Uterus (tissue), 4 donors: ENCODE data around the gene CCNYL1. TPM values are rescaled to one million over a fixed set of nuclear protein-coding genes. Genes with fewer than 3 reads are reported as not detected.

ENCODE experiments used
- DNase-seq, 2 donors: peaks; one replicate each; pipeline ENCODE4 v3.0.0-alpha.2; 2019 to 2020
- H3K27ac ChIP-seq, 2 donors: fragments of 200-600 bp; sonication (generic); 1 replicate in 1 of 2; 2 replicates in 1 of 2; pipeline ENCODE4 v1.5.1; 2016 to 2018
- H3K27me3 ChIP-seq, 2 donors: fragments of 200-600 bp; sonication (generic); one replicate each; pipeline ENCODE4 v1.5.1; 2018 to 2019; ENCODE audit warnings: control low read depth in 1 of 2
- H3K36me3 ChIP-seq, 2 donors: fragments of 200-600 bp; sonication (generic); one replicate each; pipeline ENCODE4 v1.5.1; 2019; ENCODE audit warnings: control low read depth in 1 of 2
- H3K4me1 ChIP-seq, 2 donors: fragments of 200-600 bp; sonication (generic); one replicate each; pipeline ENCODE4 v1.5.1; 2018 to 2019; ENCODE audit warnings: control low read depth in 1 of 2
- H3K4me3 ChIP-seq, 2 donors: fragments of 200-600 bp; sonication (generic); 1 replicate in 1 of 2; 2 replicates in 1 of 2; pipeline ENCODE4 v1.5.1; 2018 to 2019; ENCODE audit warnings: mild to moderate bottlenecking in 1 of 2
- H3K9me3 ChIP-seq, 2 donors: fragments of 200-600 bp; sonication (generic); one replicate each; pipeline ENCODE4 v1.5.1; 2019; ENCODE audit warnings: control low read depth in 1 of 2
- POLR2A ChIP-seq, 2 donors: fragments of 450-650 bp; IDR thresholded peaks; one replicate each; pipeline ENCODE4 v1.6.1; 2016; ENCODE audit warnings: antibody characterized with exemption in 2 of 2, mild to moderate bottlenecking in 1 of 2, moderate library complexity in 1 of 2
- intact Hi-C: fragments of 100-400 bp; cut with DNase I; formaldehyde crosslinking; loops from one replicate; pipeline ENCODE4 v1.15.1; 2023; ENCODE audit warnings: low total_unique reads
- total RNA-seq, 4 donors: library from RNA; depleted of rRNA in 3 of 4; stranded (reverse); fragments of >200 nt in 3 of 4; gene quantifications; one replicate each; pipeline versions ENCODE4 v1.1.0 to v1.2.4, GENCODE V29; 2014 to 2023
- TF ChIP-seq, protein P1 (sequence below), 4 experiments: fragments of 200-600 bp in 2 of 4; fragments of 450-650 bp in 2 of 4; sonication (generic) in 2 of 4; IDR thresholded peaks; one replicate each; pipeline ENCODE4 v1.5.1; 2016 to 2019; ENCODE audit warnings: antibody characterized with exemption in 4 of 4, mild to moderate bottlenecking in 2 of 4, moderate library complexity in 1 of 4
- donor health status: DM: yes; HTN: yes; CAD: no.

The CCNYL1 gene
- total RNA-seq, 4 donors from 2014 or later: 4.1 to 32.6 (median 15.7) TPM

GRCh38 chr2:207674266-207674774 lies 37.1 kb upstream of the CCNYL1 start:
- TF ChIP-seq POLR2A (IDR thresholded peaks at IDR 0.05): no peak
- TF ChIP-seq, protein P1, sequence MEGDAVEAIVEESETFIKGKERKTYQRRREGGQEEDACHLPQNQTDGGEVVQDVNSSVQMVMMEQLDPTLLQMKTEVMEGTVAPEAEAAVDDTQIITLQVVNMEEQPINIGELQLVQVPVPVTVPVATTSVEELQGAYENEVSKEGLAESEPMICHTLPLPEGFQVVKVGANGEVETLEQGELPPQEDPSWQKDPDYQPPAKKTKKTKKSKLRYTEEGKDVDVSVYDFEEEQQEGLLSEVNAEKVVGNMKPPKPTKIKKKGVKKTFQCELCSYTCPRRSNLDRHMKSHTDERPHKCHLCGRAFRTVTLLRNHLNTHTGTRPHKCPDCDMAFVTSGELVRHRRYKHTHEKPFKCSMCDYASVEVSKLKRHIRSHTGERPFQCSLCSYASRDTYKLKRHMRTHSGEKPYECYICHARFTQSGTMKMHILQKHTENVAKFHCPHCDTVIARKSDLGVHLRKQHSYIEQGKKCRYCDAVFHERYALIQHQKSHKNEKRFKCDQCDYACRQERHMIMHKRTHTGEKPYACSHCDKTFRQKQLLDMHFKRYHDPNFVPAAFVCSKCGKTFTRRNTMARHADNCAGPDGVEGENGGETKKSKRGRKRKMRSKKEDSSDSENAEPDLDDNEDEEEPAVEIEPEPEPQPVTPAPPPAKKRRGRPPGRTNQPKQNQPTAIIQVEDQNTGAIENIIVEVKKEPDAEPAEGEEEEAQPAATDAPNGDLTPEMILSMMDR (IDR thresholded peaks at IDR 0.05): no peak
- H3K9me3 ChIP-seq: no peaks in the 10 kb centered on the region
- DNase-seq: no peak
- H3K4me1 ChIP-seq: no peaks in the 10 kb centered on the region
- no peaks in the 10 kb centered on the region for H3K27me3 ChIP-seq
- intact Hi-C loops: no loop called here
- H3K4me3 ChIP-seq: no peak overlapping the region
- H3K27ac ChIP-seq: no peak overlapping the region
- no peaks in the 10 kb centered on the region for H3K36me3 ChIP-seq

- Histone ChIP-seq H3K4me3 (no peak overlapping the region), H3K27ac (no peak overlapping the region), H3K9me3 (no peaks in the 10 kb centered on the region), H3K36me3 (no peaks in the 10 kb centered on the region), H3K27me3 (no peaks in the 10 kb centered on the region), H3K4me1 (no peaks in the 10 kb centered on the region)
- TF ChIP-seq, protein P1 (IDR thresholded peaks at IDR 0.05): no peak
- intact Hi-C loops: no loop called here
- no peak for DNase-seq
Measured at GRCh38 chr2:207674826-207675225, 36.6 kb upstream of the CCNYL1 start.

GRCh38 chr2:207676827-207677354 lies 34.5 kb upstream of the CCNYL1 start:
- intact Hi-C loops: no loop called here
- Histone ChIP-seq H3K27ac (peak overlapping the region in 1 of 2 donors; percentile 42), H3K36me3 (no peaks in the 10 kb centered on the region), H3K9me3 (no peaks in the 10 kb centered on the region), H3K4me1 (no peaks in the 10 kb centered on the region), H3K4me3 (no peak overlapping the region), H3K27me3 (peaks cover 0 to 4% of the 10 kb centered on the region in 2 donors)
- DNase-seq: no peak
- TF ChIP-seq POLR2A (IDR thresholded peaks at IDR 0.05): no peak
- TF ChIP-seq, protein P1 (IDR thresholded peaks at IDR 0.05): no peak

DNA sequence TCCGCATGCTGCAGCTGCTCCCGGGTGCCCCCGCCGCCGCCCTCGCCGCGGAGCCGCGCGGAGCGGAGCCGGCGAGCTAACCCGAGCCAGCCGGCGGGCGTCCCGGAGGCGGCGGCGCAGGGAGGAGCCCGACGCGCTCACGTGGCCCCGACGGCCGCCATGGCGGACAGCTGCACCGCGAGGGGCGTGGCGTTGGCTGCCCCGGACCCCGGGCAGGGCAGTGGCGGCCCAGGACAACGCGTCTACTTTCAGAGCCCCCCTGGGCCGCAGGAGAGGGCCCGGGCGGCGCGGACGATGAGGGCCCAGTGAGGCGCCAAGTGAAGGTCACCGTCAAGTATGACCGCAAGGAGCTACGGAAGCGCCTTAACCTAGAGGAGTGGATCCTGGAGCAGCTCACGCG lies 30.0 kb upstream of the CCNYL1 start:
- TF ChIP-seq, protein P1 (IDR thresholded peaks at IDR 0.05): no peak
- no peak for TF ChIP-seq POLR2A (IDR thresholded peaks at IDR 0.05)
- intact Hi-C loops: no loop called here
- Histone ChIP-seq H3K27ac (no peak overlapping the region), H3K4me1 (no peaks in the 10 kb centered on the region), H3K4me3 (no peak overlapping the region), H3K27me3 (peaks cover 0 to 4% of the 10 kb centered on the region in 2 donors), H3K9me3 (no peaks in the 10 kb centered on the region), H3K36me3 (no peaks in the 10 kb centered on the region)
- no peak for DNase-seq

GRCh38 chr2:207682557-207682956 lies 28.9 kb upstream of the CCNYL1 start:
- no peaks in the 10 kb centered on the region for H3K9me3 ChIP-seq
- DNase-seq: no peak
- H3K4me1 ChIP-seq: no peaks in the 10 kb centered on the region
- peaks cover 0 to 4% of the 10 kb centered on the region in 2 donors for H3K27me3 ChIP-seq
- TF ChIP-seq, protein P1 (IDR thresholded peaks at IDR 0.05): no peak
- no peak for TF ChIP-seq POLR2A (IDR thresholded peaks at IDR 0.05)
- H3K4me3 ChIP-seq: no peak overlapping the region
- no peaks in the 10 kb centered on the region for H3K36me3 ChIP-seq
- no peak overlapping the region for H3K27ac ChIP-seq
- intact Hi-C loops: no loop called here
